GM18505 (cell line): Measurements from ENCODE around the gene DNAJC25.

Source experiments
- ATAC-seq: cut with Tn5 transposase; IDR thresholded peaks from one replicate; pipeline ENCODE4 v1.9.1; 2021; ENCODE audit not compliant: unreplicated experiment
- POLR2A ChIP-seq: IDR thresholded peaks from 4 replicates; pipeline ENCODE4 v1.6.1; 2011; ENCODE audit warnings: borderline replicate concordance; ENCODE audit not compliant: insufficient read depth, insufficient read length; ENCODE audit errors: extremely low read depth

Gene DNAJC25

GRCh38 chr9:111631214-111631971 is at the start of gene DNAJC25:
DNAJC25 (plus strand) TSS chr9:111631334; CDS start chr9:111631408, 74 bp downstream.
- TF ChIP-seq POLR2A = peak; percentile 100

GRCh38 chr9:111582888-111583287 is 48.2 kb upstream of the DNAJC25 start:
- TF ChIP-seq POLR2A = no peak
- ATAC-seq = no peak

More at GRCh38 chr9:111631214-111631971, at the start of gene DNAJC25:
- peak; percentile 95 for ATAC-seq

GRCh38 chr9:111586378-111586777 is 44.8 kb upstream of the DNAJC25 start:
- no peak for ATAC-seq
- no peak for TF ChIP-seq POLR2A

GRCh38 chr9:111588846-111589245 is 42.3 kb upstream of the DNAJC25 start:
- ATAC-seq = no peak
- no peak for TF ChIP-seq POLR2A

- ATAC-seq = peak; percentile 48
- TF ChIP-seq POLR2A = no peak
Measured at GRCh38 chr9:111597852-111598732, 33.0 kb upstream of the DNAJC25 start.

- TF ChIP-seq POLR2A = no peak
- ATAC-seq = no peak
Measured at GRCh38 chr9:111598733-111599091, 32.4 kb upstream of the DNAJC25 start.

GRCh38 chr9:111599092-111599954 is 31.8 kb upstream of the DNAJC25 start, which contains the start of gene PTGR1:
PTGR1 (minus strand) TSS chr9:111599647; CDS start chr9:111597422, 2,225 bp downstream.
- TF ChIP-seq POLR2A = no peak
- no peak for ATAC-seq

- TF ChIP-seq POLR2A = no peak
- no peak for ATAC-seq
Measured at GRCh38 chr9:111599955-111600343, 31.2 kb upstream of the DNAJC25 start.

GRCh38 chr9:111601237-111602018 is 29.7 kb upstream of the DNAJC25 start:
- ATAC-seq = no peak
- no peak for TF ChIP-seq POLR2A

- TF ChIP-seq POLR2A = no peak
- no peak for ATAC-seq
Measured at GRCh38 chr9:111603041-111603440, 28.1 kb upstream of the DNAJC25 start.

- ATAC-seq = no peak
- TF ChIP-seq POLR2A = no peak
Measured at GRCh38 chr9:111604054-111604615, 27.0 kb upstream of the DNAJC25 start.

GRCh38 chr9:111605041-111605559 is 26.0 kb upstream of the DNAJC25 start:
- ATAC-seq = no peak
- TF ChIP-seq POLR2A = no peak
